SU-DHL-6 (cell line): ENCODE data around the gene DAPK1.

Experiments used
- CTCF ChIP-seq: fragments of 200-600 bp; sonication (generic); IDR thresholded peaks from one replicate; pipeline ENCODE4 v1.5.1; 2017; ENCODE audit warnings: antibody characterized with exemption, mild to moderate bottlenecking, low read length, moderate library complexity; ENCODE audit not compliant: insufficient read depth, poor library complexity, severe bottlenecking
- EZH2phosphoT487 ChIP-seq: fragments of 200-600 bp; sonication (generic), shearing (Covaris generic); conservative IDR thresholded peaks from 2 replicates; pipeline ENCODE4 v1.6.1; 2018; ENCODE audit warnings: mild to moderate bottlenecking, antibody characterized with exemption, low read length, moderate library complexity, mixed read lengths

GRCh38 chr9:87703636-87704276 is 206.1 kb downstream of the DAPK1 start:
- TF ChIP-seq CTCF (no peak), EZH2phosphoT487 (no peak)
